ENCODE measurements around the gene FAM83C.

Gene FAM83C

GRCh38 chr20:35291654-35292503, at the start of gene FAM83C:
TSS of gene FAM83C (minus strand) at chr20:35292425. CDS start at chr20:35292304, 121 bp downstream.
- H3K36me3 ChIP-seq (ENCODE audit: control insufficient read depth, insufficient read depth, low read length): no peaks in the 10 kb centered on the region
- no peaks in the 10 kb centered on the region for H3K9me3 ChIP-seq (ENCODE audit: control insufficient read depth, insufficient read depth, low read length)
- no peaks in the 10 kb centered on the region for H3K27me3 ChIP-seq (ENCODE audit: control insufficient read depth, insufficient read depth, low read length)
- WGBS (ENCODE audit: insufficient coverage, insufficient read length): no CpG with 5 or more reads among the region's 40 CpGs
- H3K27ac ChIP-seq (ENCODE audit: low read length): no peak within 1 kb of the TSS
- no peak for DNase-seq (ENCODE audit: low read depth, low spot score)
- H3K4me3 ChIP-seq (ENCODE audit: low read length): no peak within 1 kb of the TSS
- H3K4me1 ChIP-seq (ENCODE audit: control insufficient read depth, insufficient read depth, low read length): no peaks in the 10 kb centered on the region; the same call in 1 of the 2 replicates

DNA sequence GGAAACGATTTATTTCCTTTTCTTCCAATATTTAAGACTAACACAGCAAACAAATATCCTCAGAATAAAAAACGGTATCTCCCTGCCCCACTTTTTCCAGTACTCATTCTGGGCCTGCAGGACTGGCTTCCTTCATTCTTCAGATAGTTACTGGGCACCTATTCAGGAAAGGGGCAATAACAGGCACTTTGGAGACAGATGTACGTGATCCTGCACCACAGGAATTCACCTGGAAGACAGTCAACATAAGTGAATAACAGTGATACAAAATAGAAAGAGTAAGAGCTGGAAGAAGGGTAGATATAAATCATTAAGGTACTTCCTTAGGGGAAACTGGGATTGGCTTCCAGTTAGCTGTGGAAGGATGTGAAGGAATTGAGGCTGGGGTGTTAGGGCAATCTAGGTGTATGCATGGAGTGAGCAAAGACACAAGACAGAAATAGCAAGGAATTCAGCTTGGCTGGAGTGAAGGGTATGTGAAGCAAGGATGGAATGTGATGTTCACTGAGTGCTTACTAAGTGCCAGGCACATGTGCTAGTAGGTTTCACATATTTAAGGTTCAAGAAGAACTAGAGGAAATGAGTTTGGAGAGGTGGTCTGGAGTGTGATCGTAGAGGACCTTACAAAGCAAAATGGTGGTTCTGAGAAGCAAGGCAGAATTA, 49.3 kb upstream of the FAM83C start:
- Histone ChIP-seq H3K9me3 (ENCODE audit: control insufficient read depth, insufficient read depth, low read length) (no peaks in the 10 kb centered on the region), H3K27me3 (ENCODE audit: control insufficient read depth, insufficient read depth, low read length) (no peaks in the 10 kb centered on the region), H3K36me3 (ENCODE audit: control insufficient read depth, insufficient read depth, low read length) (peaks cover 3% of the 10 kb centered on the region; the same call in 1 of the 2 replicates), H3K27ac (ENCODE audit: low read length) (no peak overlapping the region), H3K4me3 (ENCODE audit: low read length) (no peak overlapping the region), H3K4me1 (ENCODE audit: control insufficient read depth, insufficient read depth, low read length) (no peaks in the 10 kb centered on the region)
- DNase-seq (ENCODE audit: low read depth, low spot score): no peak
- no CpG with 5 or more reads among the region's 4 CpGs for WGBS (ENCODE audit: insufficient coverage, insufficient read length)

GRCh38 chr20:35340436-35340835, 48.2 kb upstream of the FAM83C start:
- WGBS (ENCODE audit: insufficient coverage, insufficient read length): 100% methylated on average over 1 of the region's 2 CpGs
- H3K4me1 ChIP-seq (ENCODE audit: control insufficient read depth, insufficient read depth, low read length): no peaks in the 10 kb centered on the region
- no peak overlapping the region for H3K27ac ChIP-seq (ENCODE audit: low read length)
- no peaks in the 10 kb centered on the region for H3K9me3 ChIP-seq (ENCODE audit: control insufficient read depth, insufficient read depth, low read length)
- H3K27me3 ChIP-seq (ENCODE audit: control insufficient read depth, insufficient read depth, low read length): no peaks in the 10 kb centered on the region
- no peak for DNase-seq (ENCODE audit: low read depth, low spot score)
- no peak overlapping the region for H3K4me3 ChIP-seq (ENCODE audit: low read length)
- H3K36me3 ChIP-seq (ENCODE audit: control insufficient read depth, insufficient read depth, low read length): no peaks in the 10 kb centered on the region

DNA sequence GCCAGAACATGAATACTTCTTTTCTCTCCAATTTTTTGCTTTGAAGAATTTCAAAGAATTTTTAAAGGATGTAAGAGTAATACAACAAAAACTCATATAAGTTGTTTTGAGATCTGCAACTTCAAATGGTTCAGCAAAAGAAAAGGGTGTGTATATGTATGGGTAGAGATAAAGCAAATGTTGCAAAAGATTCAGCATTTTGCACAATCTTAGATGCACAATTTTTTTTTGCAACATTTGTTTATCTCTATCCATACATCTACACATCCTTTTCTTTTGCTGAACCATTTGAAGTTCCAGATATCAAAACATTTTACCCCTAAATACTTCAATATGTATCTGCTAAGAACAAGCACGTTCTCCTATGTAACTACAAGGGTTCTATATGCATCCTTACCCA, 47.4 kb upstream of the FAM83C start:
- Histone ChIP-seq H3K27ac (ENCODE audit: low read length) (no peak overlapping the region), H3K36me3 (ENCODE audit: control insufficient read depth, insufficient read depth, low read length) (no peaks in the 10 kb centered on the region), H3K4me1 (ENCODE audit: control insufficient read depth, insufficient read depth, low read length) (no peaks in the 10 kb centered on the region), H3K9me3 (ENCODE audit: control insufficient read depth, insufficient read depth, low read length) (no peaks in the 10 kb centered on the region), H3K4me3 (ENCODE audit: low read length) (no peak overlapping the region), H3K27me3 (ENCODE audit: control insufficient read depth, insufficient read depth, low read length) (no peaks in the 10 kb centered on the region)
- no peak for DNase-seq (ENCODE audit: low read depth, low spot score)
- WGBS (ENCODE audit: insufficient coverage, insufficient read length): no CpG with 5 or more reads among the region's 1 CpG

DNA sequence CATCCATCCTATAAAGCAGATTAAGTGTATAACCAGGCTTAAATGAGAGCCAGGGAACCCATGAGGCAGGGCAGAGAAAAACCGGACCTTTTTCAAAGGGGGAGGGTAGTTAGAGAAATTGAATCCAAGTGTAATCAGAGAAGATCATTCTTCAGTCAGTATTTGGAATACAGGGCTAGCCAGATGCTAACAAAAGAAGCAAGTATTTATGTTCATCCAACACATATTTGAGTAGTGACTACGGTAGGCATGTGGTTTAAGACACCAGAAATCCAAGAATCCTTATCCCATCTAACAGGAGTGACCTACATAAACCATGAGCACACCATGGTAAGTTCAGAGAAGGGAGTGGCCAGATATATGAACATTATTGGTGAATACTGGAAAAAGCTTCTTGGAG, 46.8 kb upstream of the FAM83C start:
- Histone ChIP-seq H3K36me3 (ENCODE audit: control insufficient read depth, insufficient read depth, low read length) (no peaks in the 10 kb centered on the region), H3K4me3 (ENCODE audit: low read length) (no peak overlapping the region), H3K27ac (ENCODE audit: low read length) (no peak overlapping the region), H3K27me3 (ENCODE audit: control insufficient read depth, insufficient read depth, low read length) (no peaks in the 10 kb centered on the region), H3K9me3 (ENCODE audit: control insufficient read depth, insufficient read depth, low read length) (no peaks in the 10 kb centered on the region), H3K4me1 (ENCODE audit: control insufficient read depth, insufficient read depth, low read length) (no peaks in the 10 kb centered on the region)
- DNase-seq (ENCODE audit: low read depth, low spot score): no peak
- no CpG with 5 or more reads among the region's 2 CpGs for WGBS (ENCODE audit: insufficient coverage, insufficient read length)

GRCh38 chr20:35334311-35335101, 42.3 kb upstream of the FAM83C start:
- no peaks in the 10 kb centered on the region for H3K27me3 ChIP-seq (ENCODE audit: control insufficient read depth, insufficient read depth, low read length)
- WGBS (ENCODE audit: insufficient coverage, insufficient read length): no CpG with 5 or more reads among the region's 5 CpGs
- no peak overlapping the region for H3K27ac ChIP-seq (ENCODE audit: low read length)
- no peak overlapping the region for H3K4me3 ChIP-seq (ENCODE audit: low read length)
- DNase-seq (ENCODE audit: low read depth, low spot score): no peak
- H3K9me3 ChIP-seq (ENCODE audit: control insufficient read depth, insufficient read depth, low read length): no peaks in the 10 kb centered on the region
- no peaks in the 10 kb centered on the region for H3K4me1 ChIP-seq (ENCODE audit: control insufficient read depth, insufficient read depth, low read length)
- H3K36me3 ChIP-seq (ENCODE audit: control insufficient read depth, insufficient read depth, low read length): no peaks in the 10 kb centered on the region

DNA sequence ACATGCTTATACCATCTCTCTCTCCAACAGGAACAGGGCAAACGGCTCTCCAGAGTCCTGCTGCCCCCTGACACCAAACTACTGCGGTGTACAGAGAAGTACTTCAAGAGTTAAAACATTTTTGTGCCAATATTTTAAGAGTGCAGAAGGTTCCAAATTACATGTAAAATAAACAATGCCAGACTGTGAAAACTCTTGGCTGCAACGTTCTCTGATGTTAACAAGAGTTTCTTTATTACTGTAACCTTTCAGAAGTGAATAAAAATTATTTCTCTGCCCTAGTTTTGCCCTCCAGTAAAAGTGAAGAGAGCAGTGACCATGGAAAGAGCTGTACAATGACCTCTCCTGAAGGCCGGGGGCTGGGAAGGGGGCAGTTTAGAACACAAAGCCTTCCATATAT, 41.4 kb upstream of the FAM83C start:
- no peaks in the 10 kb centered on the region; the same call in 1 of the 2 replicates for H3K4me1 ChIP-seq (ENCODE audit: control insufficient read depth, insufficient read depth, low read length)
- no peaks in the 10 kb centered on the region for H3K27me3 ChIP-seq (ENCODE audit: control insufficient read depth, insufficient read depth, low read length)
- H3K4me3 ChIP-seq (ENCODE audit: low read length): no peak overlapping the region
- no peak for DNase-seq (ENCODE audit: low read depth, low spot score)
- no CpG with 5 or more reads among the region's 4 CpGs for WGBS (ENCODE audit: insufficient coverage, insufficient read length)
- H3K36me3 ChIP-seq (ENCODE audit: control insufficient read depth, insufficient read depth, low read length): no peaks in the 10 kb centered on the region
- H3K27ac ChIP-seq (ENCODE audit: low read length): no peak overlapping the region
- no peaks in the 10 kb centered on the region for H3K9me3 ChIP-seq (ENCODE audit: control insufficient read depth, insufficient read depth, low read length)

DNA sequence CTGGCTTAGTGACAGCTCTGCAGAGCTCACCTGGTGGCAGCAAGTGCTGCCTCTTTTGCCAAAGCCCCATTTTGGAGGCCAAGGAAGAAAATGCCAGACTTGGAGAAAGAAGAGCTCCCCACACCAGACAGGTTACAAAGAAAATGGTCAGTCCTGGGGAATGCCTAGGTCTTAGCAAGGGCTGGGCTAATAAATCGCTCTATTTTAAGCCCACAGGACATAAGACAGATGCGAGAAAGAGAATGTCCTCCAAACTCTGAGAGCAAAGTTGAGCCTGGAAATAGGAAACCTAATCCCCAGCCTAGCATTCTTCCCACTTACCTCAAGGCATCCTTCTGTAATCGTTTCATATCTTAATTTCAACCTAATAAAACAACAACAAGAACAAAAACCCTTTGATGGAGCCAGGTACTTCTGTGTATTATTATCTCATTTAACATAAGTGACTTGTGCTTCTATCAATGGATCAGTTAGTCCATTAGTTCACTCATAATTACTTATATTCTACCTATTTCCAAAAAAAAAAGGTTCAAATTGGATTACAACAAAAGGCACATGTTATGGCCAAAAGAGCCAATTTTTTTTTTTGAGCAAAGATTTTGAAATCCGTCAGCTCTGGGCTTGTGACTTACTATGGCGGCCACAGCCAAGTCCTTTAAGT, 40.4 kb upstream of the FAM83C start:
- DNase-seq (ENCODE audit: low read depth, low spot score): no peak
- no peaks in the 10 kb centered on the region for H3K9me3 ChIP-seq (ENCODE audit: control insufficient read depth, insufficient read depth, low read length)
- no peak overlapping the region for H3K4me3 ChIP-seq (ENCODE audit: low read length)
- H3K27me3 ChIP-seq (ENCODE audit: control insufficient read depth, insufficient read depth, low read length): no peaks in the 10 kb centered on the region
- H3K36me3 ChIP-seq (ENCODE audit: control insufficient read depth, insufficient read depth, low read length): no peaks in the 10 kb centered on the region
- 100% methylated on average over 1 of the region's 5 CpGs for WGBS (ENCODE audit: insufficient coverage, insufficient read length)
- no peaks in the 10 kb centered on the region; the same call in 1 of the 2 replicates for H3K4me1 ChIP-seq (ENCODE audit: control insufficient read depth, insufficient read depth, low read length)
- H3K27ac ChIP-seq (ENCODE audit: low read length): no peak overlapping the region

DNA sequence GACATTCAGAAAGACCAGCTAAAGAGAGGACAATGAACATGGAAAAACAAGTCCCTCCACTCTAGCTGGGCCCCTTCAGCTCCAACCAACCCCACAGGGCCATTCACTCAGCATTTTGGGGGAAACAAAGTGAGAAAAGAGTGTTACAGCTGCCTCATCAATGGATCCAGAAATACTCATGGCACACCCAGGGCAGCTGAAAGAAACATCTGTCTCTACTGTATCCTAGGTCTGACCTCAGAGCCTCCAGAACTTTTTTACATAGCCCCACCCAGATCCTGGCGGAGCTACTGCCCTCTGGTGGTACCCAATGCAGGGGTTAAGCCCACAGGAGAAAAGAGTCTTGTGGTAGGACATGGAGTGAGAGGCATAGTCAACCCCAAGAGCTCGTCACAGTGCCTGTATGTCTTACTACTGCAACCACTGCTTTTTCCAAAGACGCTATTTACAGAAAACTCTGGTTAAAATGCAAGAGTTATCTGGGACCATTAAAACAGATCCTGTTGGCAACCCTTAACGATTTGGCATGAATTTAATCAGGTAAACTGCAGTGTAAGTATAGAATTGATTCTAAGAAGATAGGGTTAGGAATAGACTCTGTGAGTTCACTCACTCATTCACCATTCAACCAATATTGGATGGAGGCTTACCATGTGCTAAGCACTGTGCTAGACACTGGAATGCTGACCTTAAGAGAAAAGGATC, 37.4 kb upstream of the FAM83C start:
- Histone ChIP-seq H3K4me3 (ENCODE audit: low read length) (no peak overlapping the region), H3K27me3 (ENCODE audit: control insufficient read depth, insufficient read depth, low read length) (no peaks in the 10 kb centered on the region), H3K27ac (ENCODE audit: low read length) (no peak overlapping the region), H3K9me3 (ENCODE audit: control insufficient read depth, insufficient read depth, low read length) (no peaks in the 10 kb centered on the region), H3K4me1 (ENCODE audit: control insufficient read depth, insufficient read depth, low read length) (no peaks in the 10 kb centered on the region; the same call in 1 of the 2 replicates), H3K36me3 (ENCODE audit: control insufficient read depth, insufficient read depth, low read length) (no peaks in the 10 kb centered on the region)
- no CpG with 5 or more reads among the region's 4 CpGs for WGBS (ENCODE audit: insufficient coverage, insufficient read length)
- peak; percentile 67 for DNase-seq (ENCODE audit: low read depth, low spot score)
